ENCODE measurements around the gene WDR62. TPM values are rescaled to one million over a fixed set of nuclear protein-coding genes. Genes with fewer than 3 reads are reported as not detected.

The WDR62 gene
- total RNA-seq, 1 experiment from 2014 or later: 29.6 TPM

DNA sequence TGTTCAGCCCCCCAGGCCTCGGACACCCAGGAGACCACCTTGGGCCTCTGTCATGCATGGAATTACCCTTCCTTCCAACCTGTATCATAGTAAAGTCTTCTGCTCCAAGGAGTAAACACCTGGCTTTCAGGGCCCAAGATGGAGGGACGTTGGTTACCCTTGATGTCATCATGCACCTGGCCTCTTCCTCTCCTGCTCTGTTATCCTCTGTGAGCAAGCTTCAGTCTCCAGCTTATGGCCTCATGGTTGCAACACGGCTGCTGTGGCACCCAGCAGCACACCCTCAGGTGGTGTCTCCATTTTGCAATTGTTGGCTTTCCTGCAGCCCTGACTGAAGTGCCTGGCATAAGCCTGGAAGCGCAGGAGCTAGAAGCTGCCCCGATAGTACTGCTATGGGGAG lies 52.3 kb downstream of the WDR62 start:
- H3K9me3 Mint-ChIP-seq (ENCODE audit: low read depth, unreplicated experiment): no peaks in the 10 kb centered on the region
- H3K27ac Mint-ChIP-seq (ENCODE audit: unreplicated experiment): no peak overlapping the region
- CTCF ChIA-PET: no interaction called here
- no TSS peak for BruUV-seq (replicated peaks)
- no peak for DNase-seq
- intact Hi-C loops (cut with micrococcal nuclease; ENCODE audit: unreplicated experiment): no loop called here
- TF ChIP-seq CTCF (IDR thresholded peaks at IDR 0.05; ENCODE audit: unreplicated experiment): no peak
- no peak overlapping the region for H3K4me3 Mint-ChIP-seq (ENCODE audit: low read depth, unreplicated experiment)
- no peaks in the 10 kb centered on the region for H3K4me1 Mint-ChIP-seq (ENCODE audit: low read depth, unreplicated experiment)
- H3K36me3 Mint-ChIP-seq (ENCODE audit: insufficient read depth, unreplicated experiment): peaks cover 43% of the 10 kb centered on the region
- H3K27me3 Mint-ChIP-seq (ENCODE audit: unreplicated experiment): no peaks in the 10 kb centered on the region

DNA sequence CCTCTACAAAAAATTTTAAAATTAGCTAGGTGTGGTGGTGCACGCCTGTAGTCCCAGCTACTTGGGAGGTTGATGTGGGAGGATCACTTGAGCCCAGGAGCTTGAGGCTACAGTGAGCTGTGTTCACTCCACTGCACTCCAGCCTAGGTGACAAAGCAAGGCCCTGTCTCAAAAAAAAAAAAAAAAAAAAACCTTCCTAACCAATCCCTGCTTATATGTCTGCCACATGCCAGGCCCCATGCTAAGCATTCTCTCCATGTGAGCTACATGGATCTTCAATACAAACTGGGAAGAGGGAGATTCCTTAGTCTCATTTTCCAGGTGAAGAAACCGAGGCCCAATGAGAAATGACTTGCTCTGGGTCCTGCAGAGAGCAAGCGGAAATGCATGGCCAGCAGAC lies 54.0 kb downstream of the WDR62 start:
- Mint-ChIP-seq H3K27me3 (ENCODE audit: unreplicated experiment) (no peaks in the 10 kb centered on the region), H3K4me3 (ENCODE audit: low read depth, unreplicated experiment) (no peak overlapping the region), H3K36me3 (ENCODE audit: insufficient read depth, unreplicated experiment) (peaks cover 40% of the 10 kb centered on the region), H3K27ac (ENCODE audit: unreplicated experiment) (no peak overlapping the region), H3K4me1 (ENCODE audit: low read depth, unreplicated experiment) (peaks cover 12% of the 10 kb centered on the region), H3K9me3 (ENCODE audit: low read depth, unreplicated experiment) (no peaks in the 10 kb centered on the region)
- no peak for DNase-seq
- intact Hi-C loops (cut with micrococcal nuclease; ENCODE audit: unreplicated experiment): no loop called here
- CTCF ChIA-PET: no interaction called here
- no TSS peak for BruUV-seq (replicated peaks)
- no peak for TF ChIP-seq CTCF (IDR thresholded peaks at IDR 0.05; ENCODE audit: unreplicated experiment)

DNA sequence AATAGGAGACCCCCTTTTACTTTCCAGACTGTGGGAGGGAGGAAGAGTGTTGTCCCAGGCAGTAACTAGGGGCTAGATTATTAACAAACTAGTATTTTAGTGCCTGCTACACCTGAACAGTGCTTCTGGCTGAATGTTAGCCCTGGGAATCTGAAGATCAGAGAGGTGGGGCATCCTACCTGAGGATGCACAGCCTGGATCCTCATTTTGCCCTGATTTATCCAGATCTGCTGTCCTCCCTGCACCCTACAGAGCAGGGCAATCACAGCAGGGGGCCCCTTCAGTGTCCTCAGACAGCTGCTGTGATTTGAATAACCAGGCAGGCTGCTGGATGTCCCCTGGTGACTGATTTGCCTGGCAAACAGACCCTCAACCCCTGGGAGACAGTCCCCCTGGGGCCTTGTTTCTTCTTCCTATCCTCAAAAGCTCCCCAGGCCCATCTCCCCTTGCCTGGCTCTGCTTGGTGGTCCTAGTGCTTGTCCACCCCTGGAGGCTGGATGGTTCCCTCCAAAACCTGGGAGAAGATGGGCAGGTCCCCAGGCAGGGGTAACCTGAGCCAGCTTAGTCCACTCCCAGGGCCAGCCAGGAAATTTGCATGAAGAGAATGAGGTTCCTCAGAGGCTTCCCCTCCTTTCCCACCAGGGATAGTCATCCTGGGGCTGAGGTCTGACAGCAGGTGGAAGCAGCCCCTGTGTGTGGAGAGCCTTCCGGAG lies 55.9 kb downstream of the WDR62 start, which contains the start of gene OVOL3:
TSS of gene OVOL3 (plus strand) at position 657 of the 713 bp plus-strand sequence. CDS start 60 bp downstream, outside the sequence.
- H3K27me3 Mint-ChIP-seq (ENCODE audit: unreplicated experiment): peaks cover 11% of the 10 kb centered on the region
- no peak for TF ChIP-seq CTCF (IDR thresholded peaks at IDR 0.05; ENCODE audit: unreplicated experiment)
- H3K9me3 Mint-ChIP-seq (ENCODE audit: low read depth, unreplicated experiment): no peaks in the 10 kb centered on the region
- no peak for DNase-seq
- intact Hi-C loops (cut with micrococcal nuclease; ENCODE audit: unreplicated experiment): no loop called here
- no peak within 1 kb of the TSS for H3K4me3 Mint-ChIP-seq (ENCODE audit: low read depth, unreplicated experiment)
- H3K27ac Mint-ChIP-seq (ENCODE audit: unreplicated experiment): no peak within 1 kb of the TSS
- peaks cover 22% of the 10 kb centered on the region for H3K4me1 Mint-ChIP-seq (ENCODE audit: low read depth, unreplicated experiment)
- BruUV-seq (replicated peaks): no TSS peak
- CTCF ChIA-PET: no interaction called here
- peaks cover 55% of the 10 kb centered on the region for H3K36me3 Mint-ChIP-seq (ENCODE audit: insufficient read depth, unreplicated experiment)

DNA sequence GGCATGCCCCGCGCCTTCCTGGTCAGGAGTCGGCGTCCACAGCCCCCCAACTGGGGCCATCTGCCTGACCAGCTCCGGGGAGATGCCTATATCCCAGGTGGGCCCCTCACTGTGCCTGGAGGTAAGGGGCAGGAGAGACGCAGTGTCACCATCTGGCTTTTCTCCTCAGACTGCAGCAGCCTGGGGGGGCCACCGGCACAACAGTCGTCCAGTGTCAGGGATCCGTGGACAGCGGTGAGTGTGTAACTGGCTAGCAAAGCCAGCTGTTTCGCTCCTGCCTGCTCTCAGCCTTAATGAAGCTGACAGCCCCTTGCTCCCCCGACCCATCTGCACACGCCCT lies 56.5 kb downstream of the WDR62 start:
- intact Hi-C loops (cut with micrococcal nuclease; ENCODE audit: unreplicated experiment): no loop called here
- no peaks in the 10 kb centered on the region for H3K9me3 Mint-ChIP-seq (ENCODE audit: low read depth, unreplicated experiment)
- H3K27ac Mint-ChIP-seq (ENCODE audit: unreplicated experiment): no peak overlapping the region
- BruUV-seq (replicated peaks): no TSS peak
- no peak overlapping the region for H3K4me3 Mint-ChIP-seq (ENCODE audit: low read depth, unreplicated experiment)
- CTCF ChIA-PET: no interaction called here
- DNase-seq: no peak
- peaks cover 12% of the 10 kb centered on the region for H3K27me3 Mint-ChIP-seq (ENCODE audit: unreplicated experiment)
- peaks cover 26% of the 10 kb centered on the region for H3K4me1 Mint-ChIP-seq (ENCODE audit: low read depth, unreplicated experiment)
- TF ChIP-seq CTCF (IDR thresholded peaks at IDR 0.05; ENCODE audit: unreplicated experiment): no peak
- H3K36me3 Mint-ChIP-seq (ENCODE audit: insufficient read depth, unreplicated experiment): peaks cover 55% of the 10 kb centered on the region
